HL-60/S4 (cell line): ENCODE measurements around the gene SUFU.
"Not testable (repeated sequence)": the region's sequence is repeated elsewhere in the genome, so short reads cannot be mapped to it uniquely, and the experiment has no call there.

Source experiments
- in situ Hi-C: fragments of 300-500 bp; cut with MboI; formaldehyde crosslinking; loops from 2 replicates; pipeline ENCODE4 v1.14.3; 2022; ENCODE audit warnings: low sequenced_read_pairs

SUFU gene

GRCh38 chr10:102511583-102512274, 8.0 kb downstream of the SUFU start:
- in situ Hi-C loops: no loop called here

GRCh38 chr10:102514487-102515311, 10.9 kb downstream of the SUFU start:
- in situ Hi-C loops: no loop called here

- in situ Hi-C loops: no loop called here
Observed at GRCh38 chr10:102515724-102516123, 12.0 kb downstream of the SUFU start.

- in situ Hi-C loops: no loop called here
Observed at GRCh38 chr10:102517553-102517952, 13.8 kb downstream of the SUFU start.

GRCh38 chr10:102519246-102519825, 15.6 kb downstream of the SUFU start:
- in situ Hi-C loops: no loop called here

GRCh38 chr10:102522874-102523249, 19.1 kb downstream of the SUFU start:
- in situ Hi-C loops: no loop called here

- in situ Hi-C loops: no loop called here
Observed at GRCh38 chr10:102523250-102524029, 19.7 kb downstream of the SUFU start.

- in situ Hi-C loops: no loop called here
Observed at GRCh38 chr10:102524746-102525145, 21.0 kb downstream of the SUFU start.

- in situ Hi-C loops: no loop called here
Observed at GRCh38 chr10:102527546-102527945, 23.8 kb downstream of the SUFU start.

- in situ Hi-C loops: no loop called here
Observed at GRCh38 chr10:102534333-102534732, 30.6 kb downstream of the SUFU start.

- in situ Hi-C loops: not testable (repeated sequence)
Observed at GRCh38 chr10:102534966-102535365, 31.2 kb downstream of the SUFU start.

- in situ Hi-C loops: no loop called here
Observed at GRCh38 chr10:102535481-102536147, 31.8 kb downstream of the SUFU start.

GRCh38 chr10:102537367-102537766, 33.6 kb downstream of the SUFU start:
- in situ Hi-C loops: no loop called here

GRCh38 chr10:102537948-102538347, 34.2 kb downstream of the SUFU start:
- in situ Hi-C loops: no loop called here

GRCh38 chr10:102538811-102539210, 35.0 kb downstream of the SUFU start:
- in situ Hi-C loops: no loop called here

- in situ Hi-C loops: no loop called here
Observed at GRCh38 chr10:102540023-102540422, 36.3 kb downstream of the SUFU start.

- in situ Hi-C loops: no loop called here
Observed at GRCh38 chr10:102542800-102543418, 39.1 kb downstream of the SUFU start.

- in situ Hi-C loops: no loop called here
Observed at GRCh38 chr10:102545265-102545871, 41.6 kb downstream of the SUFU start.

GRCh38 chr10:102545997-102546396, 42.2 kb downstream of the SUFU start:
- in situ Hi-C loops: no loop called here
